HG03442 (cell line): ENCODE measurements around the gene TP73.

Source experiments
- ATAC-seq: cut with Tn5 transposase; IDR thresholded peaks from one replicate; pipeline ENCODE4 v1.9.1; 2021; ENCODE audit warnings: mild to moderate bottlenecking, moderate library complexity; ENCODE audit not compliant: unreplicated experiment

TP73 gene

GRCh38 chr1:3703786-3704371 lies 51.6 kb downstream of the TP73 start:
- no peak for ATAC-seq

- ATAC-seq = no peak
Observed at GRCh38 chr1:3705341-3705950, 53.1 kb downstream of the TP73 start.

GRCh38 chr1:3706651-3707297 lies 54.5 kb downstream of the TP73 start:
- no peak for ATAC-seq

GRCh38 chr1:3707298-3707938 lies 55.1 kb downstream of the TP73 start:
- no peak for ATAC-seq

GRCh38 chr1:3707939-3708328 lies 55.6 kb downstream of the TP73 start:
- no peak for ATAC-seq

GRCh38 chr1:3708791-3709190 lies 56.5 kb downstream of the TP73 start:
- ATAC-seq = no peak

GRCh38 chr1:3710251-3710650 lies 57.9 kb downstream of the TP73 start:
- no peak for ATAC-seq

GRCh38 chr1:3711381-3711779 lies 59.1 kb downstream of the TP73 start:
- ATAC-seq = no peak

- ATAC-seq = no peak
Observed at GRCh38 chr1:3711780-3712451, 59.6 kb downstream of the TP73 start.

GRCh38 chr1:3712573-3713535 lies 60.5 kb downstream of the TP73 start:
- ATAC-seq = no peak

GRCh38 chr1:3713840-3714239 lies 61.5 kb downstream of the TP73 start:
- ATAC-seq = no peak

GRCh38 chr1:3714284-3714741 lies 62.0 kb downstream of the TP73 start:
- ATAC-seq = no peak

- no peak for ATAC-seq
Observed at GRCh38 chr1:3714814-3715213, 62.5 kb downstream of the TP73 start.

- no peak for ATAC-seq
Observed at GRCh38 chr1:3716351-3716750, 64.0 kb downstream of the TP73 start.

GRCh38 chr1:3717041-3717714 lies 64.9 kb downstream of the TP73 start:
- ATAC-seq = no peak

- ATAC-seq = no peak
Observed at GRCh38 chr1:3717715-3718601, 65.6 kb downstream of the TP73 start.

- no peak for ATAC-seq
Observed at GRCh38 chr1:3718764-3719163, 66.4 kb downstream of the TP73 start.

- no peak for ATAC-seq
Observed at GRCh38 chr1:3721955-3722465, 69.7 kb downstream of the TP73 start.
